IMR-90 (cell line): ENCODE results near the gene ENPEP. TPM values are rescaled to one million over a fixed set of nuclear protein-coding genes. Genes with fewer than 3 reads are reported as not detected.

Experiments
- ATAC-seq: fragments of 200-7000 bp; cut with Tn5 transposase; 2 replicates; pipeline ENCODE4 v1.9.1; 2020; ENCODE audit warnings: low read depth, mild to moderate bottlenecking, moderate library complexity
- BruUV-seq: library from RNA; stranded (reverse); fragments of 400-500 nt; replicated peaks from 2 replicates; lab custom pipeline; 2021; lab: Mats Ljungman, UMichigan
- CTCF ChIA-PET: fragments of 300-600 bp; formaldehyde crosslinking; extraction: SDS; loops from one replicate; lab custom pipeline; 2021; ENCODE audit warnings: antibody characterized with exemption; lab: Yijun Ruan, JAX
- POLR2A ChIA-PET: fragments of 300-600 bp; sonication (Branson Sonifier 250); formaldehyde crosslinking; loops from one replicate; lab custom pipeline; 2022; ENCODE audit warnings: antibody characterized with exemption; ENCODE audit not compliant: unreplicated experiment; lab: Charles Lee
- DNase-seq: peaks from one replicate; pipeline ENCODE4 v3.0.0; 2013
- H2AFZ ChIP-seq: replicated peaks from 2 replicates; pipeline ENCODE3; 2013; ENCODE audit warnings: low read length, mild to moderate bottlenecking; ENCODE audit not compliant: poor library complexity
- H2AK5ac ChIP-seq: 2 replicates; pipeline ENCODE4 v1.6.1; 2013; ENCODE audit warnings: low read depth, low read length, inconsistent platforms
- H2AK9ac ChIP-seq: replicated peaks from 2 replicates; pipeline ENCODE3; 2013; ENCODE audit warnings: mild to moderate bottlenecking, low read depth, low read length, moderate library complexity; ENCODE audit not compliant: poor library complexity
- H2BK120ac ChIP-seq: 2 replicates; pipeline ENCODE4 v1.6.1; 2013; ENCODE audit warnings: low read depth, low read length, inconsistent platforms
- H2BK15ac ChIP-seq: 3 replicates; pipeline ENCODE4 v1.6.1; 2013; ENCODE audit warnings: low read depth, low read length, inconsistent platforms
- H2BK20ac ChIP-seq: 2 replicates; pipeline ENCODE4 v1.6.1; 2013; ENCODE audit warnings: low read depth, mild to moderate bottlenecking, inconsistent platforms, low read length, moderate library complexity
- H2BK5ac ChIP-seq: 2 replicates; pipeline ENCODE4 v1.6.1; 2013; ENCODE audit warnings: mild to moderate bottlenecking, low read depth, low read length, inconsistent platforms; ENCODE audit not compliant: poor library complexity, severe bottlenecking
- H3K14ac ChIP-seq: replicated peaks from 2 replicates; pipeline ENCODE4 v1.6.1; 2013; ENCODE audit warnings: low read depth, low read length, inconsistent platforms
- H3K18ac ChIP-seq: 2 replicates; pipeline ENCODE4 v1.6.1; 2013; ENCODE audit warnings: low read depth, low read length, control low read depth
- H3K23ac ChIP-seq: 2 replicates; pipeline ENCODE4 v1.6.1; 2013; ENCODE audit warnings: low read depth, low read length, inconsistent platforms
- H3K27ac ChIP-seq: 2 replicates; pipeline ENCODE4 v1.5.1; 2013; ENCODE audit warnings: mild to moderate bottlenecking, control low read depth, low read length; ENCODE audit not compliant: insufficient read depth
- H3K27me3 ChIP-seq: 2 replicates; pipeline ENCODE4 v1.6.1; 2013; ENCODE audit warnings: low read length; ENCODE audit not compliant: control insufficient read depth, insufficient read depth
- H3K36me3 ChIP-seq: 2 replicates; pipeline ENCODE4 v1.6.1; 2013; ENCODE audit warnings: low read length, mixed read lengths; ENCODE audit not compliant: control insufficient read depth, insufficient read depth
- H3K4ac ChIP-seq: 2 replicates; pipeline ENCODE4 v1.6.1; 2013; ENCODE audit warnings: low read depth, low read length, inconsistent platforms
- H3K4me1 ChIP-seq: 2 replicates; pipeline ENCODE4 v1.6.1; 2013; ENCODE audit warnings: low read length, mixed read lengths; ENCODE audit not compliant: control insufficient read depth, insufficient read depth
- H3K4me2 ChIP-seq: 2 replicates; pipeline ENCODE4 v1.6.1; 2013; ENCODE audit warnings: low read depth, mild to moderate bottlenecking, control low read depth, low read length, moderate library complexity
- H3K4me3 ChIP-seq: 2 replicates; pipeline ENCODE4 v1.5.1; 2013; ENCODE audit warnings: low read depth, mild to moderate bottlenecking, control low read depth, low read length, moderate library complexity; ENCODE audit not compliant: insufficient read depth
- H3K56ac ChIP-seq: 2 replicates; pipeline ENCODE4 v1.6.1; 2013; ENCODE audit warnings: low read length, inconsistent platforms; ENCODE audit not compliant: insufficient read depth; ENCODE audit errors: extremely low read depth
- H3K79me1 ChIP-seq, 2 experiments: 2 replicates each; pipeline ENCODE4 v1.6.1; 2013; ENCODE audit warnings: low read length in 2 of 2, inconsistent platforms in 1 of 2, low read depth in 1 of 2
- H3K9ac ChIP-seq: 2 replicates; pipeline ENCODE4 v1.6.1; 2013; ENCODE audit warnings: low read depth, low read length, control low read depth
- H3K9me1 ChIP-seq: 2 replicates; pipeline ENCODE4 v1.6.1; 2013; ENCODE audit warnings: low read length, inconsistent platforms; ENCODE audit not compliant: insufficient read depth
- H3K9me3 ChIP-seq: 2 replicates; pipeline ENCODE4 v1.6.1; 2013; ENCODE audit warnings: low read length; ENCODE audit not compliant: control insufficient read depth, insufficient read depth
- H4K20me1 ChIP-seq: 2 replicates; pipeline ENCODE4 v1.6.1; 2013; ENCODE audit warnings: low read length, inconsistent platforms; ENCODE audit not compliant: insufficient read depth
- H4K5ac ChIP-seq: 2 replicates; pipeline ENCODE4 v1.6.1; 2013; ENCODE audit warnings: mild to moderate bottlenecking, low read depth, low read length, control low read depth
- H4K8ac ChIP-seq, 2 experiments: 2 replicates each; pipeline ENCODE4 v1.6.1; 2013; ENCODE audit warnings: low read depth in 2 of 2, low read length in 2 of 2, control low read depth in 1 of 2, inconsistent platforms in 1 of 2
- H4K91ac ChIP-seq: 2 replicates; pipeline ENCODE4 v1.6.1; 2013; ENCODE audit warnings: low read depth, low read length, inconsistent platforms; ENCODE audit not compliant: insufficient read depth
- BHLHE40 ChIP-seq: fragments of 150-350 bp; IDR thresholded peaks from 2 replicates; pipeline ENCODE4 v1.6.1; 2016; ENCODE audit warnings: mild to moderate bottlenecking, low read depth, low read length
- CEBPB ChIP-seq: IDR thresholded peaks from 2 replicates; pipeline ENCODE4 v1.6.1; 2012; ENCODE audit warnings: low read depth, low read length, improper control_type of control experiment
- CHD1 ChIP-seq: IDR thresholded peaks from 2 replicates; pipeline ENCODE4 v1.6.1; 2012; ENCODE audit warnings: low read depth, low read length, improper control_type of control experiment
- CTCF ChIP-seq: conservative IDR thresholded peaks from 2 replicates; pipeline ENCODE4 v1.5.1; 2012; ENCODE audit warnings: mild to moderate bottlenecking, low read depth, low read length, improper control_type of control experiment
- ELK1 ChIP-seq: fragments of 150-350 bp; IDR thresholded peaks from 2 replicates; pipeline ENCODE4 v1.6.1; 2016; ENCODE audit warnings: low read depth, mild to moderate bottlenecking, low read length, moderate library complexity, borderline replicate concordance
- FOS ChIP-seq: fragments of 150-350 bp; IDR thresholded peaks from 2 replicates; pipeline ENCODE4 v1.6.1; 2016; ENCODE audit warnings: low read depth, low read length
- MAFK ChIP-seq: IDR thresholded peaks from 2 replicates; pipeline ENCODE4 v1.6.1; 2012; ENCODE audit warnings: low read depth, low read length, improper control_type of control experiment
- MAZ ChIP-seq: IDR thresholded peaks from 2 replicates; pipeline ENCODE4 v1.6.1; 2012; ENCODE audit warnings: low read depth, mild to moderate bottlenecking, low read length, improper control_type of control experiment, moderate library complexity, borderline replicate concordance
- MXI1 ChIP-seq: IDR thresholded peaks from 2 replicates; pipeline ENCODE4 v1.6.1; 2012; ENCODE audit warnings: low read depth, mild to moderate bottlenecking, low read length, moderate library complexity, borderline replicate concordance
- NFE2L2 ChIP-seq: fragments of 150-350 bp; IDR thresholded peaks from 2 replicates; pipeline ENCODE4 v1.6.1; 2016; ENCODE audit warnings: low read depth, mild to moderate bottlenecking, low read length
- POLR2A ChIP-seq: IDR thresholded peaks from 2 replicates; pipeline ENCODE4 v1.6.1; 2012; ENCODE audit warnings: mild to moderate bottlenecking, low read depth, low read length
- RAD21 ChIP-seq: IDR thresholded peaks from 2 replicates; pipeline ENCODE4 v1.6.1; 2012; ENCODE audit warnings: low read length, improper control_type of control experiment
- RCOR1 ChIP-seq: IDR thresholded peaks from 2 replicates; pipeline ENCODE4 v1.6.1; 2012; ENCODE audit warnings: mild to moderate bottlenecking, low read length, improper control_type of control experiment; ENCODE audit not compliant: insufficient replicate concordance
- RFX5 ChIP-seq: IDR thresholded peaks from 2 replicates; pipeline ENCODE4 v1.8.0; 2012; ENCODE audit warnings: low read depth, mild to moderate bottlenecking, low read length, moderate library complexity
- SMC3 ChIP-seq: fragments of 150-350 bp; IDR thresholded peaks from 2 replicates; pipeline ENCODE4 v1.6.1; 2016; ENCODE audit warnings: low read depth, mild to moderate bottlenecking, antibody characterized with exemption, low read length, moderate library complexity
- USF2 ChIP-seq: fragments of 150-350 bp; IDR thresholded peaks from 2 replicates; pipeline ENCODE4 v1.6.1; 2017; ENCODE audit warnings: mild to moderate bottlenecking, antibody characterized with exemption, low read length, low read depth
- WGBS, 2 experiments: methylation state at CpG; one replicate each; pipeline versions ENCODE4 v1.1.5 to v1.1.7; 2013; ENCODE audit warnings: missing lambda C conversion rate in 2 of 2; ENCODE audit not compliant: insufficient read length in 1 of 2; ENCODE audit errors: extremely low coverage in 2 of 2; 5-methylcytosine and 5-hydroxymethylcytosine counted together
- dilution Hi-C: fragments of 300-500 bp; cut with HindIII; formaldehyde crosslinking; loops from one replicate; pipeline ENCODE4 v1.14.3; 2018; ENCODE audit warnings: low sequenced_read_pairs; ENCODE audit not compliant: unreplicated experiment
- in situ Hi-C: fragments of 300-500 bp; cut with MboI; formaldehyde crosslinking; loops from 3 replicates; pipeline ENCODE4 v1.14.3; 2019; ENCODE audit warnings: low sequenced_read_pairs, inconsistent platforms, mixed read lengths
- intact Hi-C: fragments of 100-400 bp; cut with micrococcal nuclease; formaldehyde crosslinking; loops from 2 replicates; pipeline ENCODE4 v1.10.0; 2022
- polyA plus RNA-seq, 3 experiments: library from polyadenylated mRNA; depleted of rRNA; stranded (reverse); fragments of >200 nt; gene quantifications; 2 replicates each; pipeline ENCODE4 v1.2.3, GENCODE V29; 2012; ENCODE audit warnings: low replicate concordance in 1 of 3
- total RNA-seq: library from RNA; depleted of rRNA; stranded (reverse); fragments of >200 nt; gene quantifications from 2 replicates; pipeline ENCODE4 v1.2.3, GENCODE V29; 2012

ENPEP gene
- total and polyA plus RNA-seq, 2 of the 4 experiments (the other 2 are of a cell fraction): 0.12 to 0.18 TPM

DNA sequence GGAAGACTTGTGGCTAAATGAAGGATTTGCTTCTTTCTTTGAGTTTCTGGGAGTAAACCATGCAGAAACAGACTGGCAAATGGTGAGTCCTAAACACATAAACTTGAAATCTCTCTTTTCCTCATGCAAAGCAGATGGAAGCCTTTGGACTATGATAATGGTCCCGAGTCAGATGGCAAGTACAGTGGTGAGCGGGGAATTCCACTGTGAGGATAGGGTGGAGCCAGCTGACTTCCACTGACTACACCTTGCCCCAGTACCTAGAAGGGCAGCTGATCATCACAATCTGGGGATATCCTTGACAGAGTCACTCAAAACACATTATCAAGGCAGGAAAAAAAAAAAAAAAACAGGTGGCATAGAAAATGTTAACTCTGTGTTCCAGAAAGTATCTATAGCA lies 34.3 kb downstream of the ENPEP start:
- H3K9ac ChIP-seq: no peak overlapping the region
- no peak overlapping the region for H4K91ac ChIP-seq
- no peak overlapping the region for H2AFZ ChIP-seq
- no peak overlapping the region for H2AK5ac ChIP-seq
- in situ Hi-C loops (loop anchor here (25.0 kb wide), 2 partner anchors 198 to 1098 kb away; no protein-coding TSS in a partner anchor), dilution Hi-C loops (no loop called here), intact Hi-C loops (loop anchor here (2.0 to 10.0 kb wide), 3 partner anchors 313 to 1085 kb away; partner anchors contain the start of gene ELOVL6)
- no peaks in the 10 kb centered on the region for H3K27me3 ChIP-seq
- no peaks in the 10 kb centered on the region for H3K79me1 ChIP-seq
- no peaks in the 10 kb centered on the region for H3K36me3 ChIP-seq
- H3K18ac ChIP-seq: no peak overlapping the region
- DNase-seq (no peak), ATAC-seq (no peak)
- H2AK9ac ChIP-seq: no peak overlapping the region
- H3K4me3 ChIP-seq: no peak overlapping the region
- H3K23ac ChIP-seq: no peak overlapping the region
- H3K4me2 ChIP-seq: no peak overlapping the region
- H4K20me1 ChIP-seq: no peaks in the 10 kb centered on the region
- TF ChIP-seq ELK1 (no peak), CEBPB (no peak), RFX5 (no peak), RAD21 (no peak), POLR2A (no peak), NFE2L2 (no peak), MAFK (no peak), SMC3 (no peak), FOS (no peak), RCOR1 (no peak), USF2 (no peak), BHLHE40 (no peak), CTCF (no peak), MAZ (no peak), CHD1 (no peak), MXI1 (no peak)
- no peaks in the 10 kb centered on the region for H3K4me1 ChIP-seq
- no peak overlapping the region for H3K27ac ChIP-seq
- no CpG with 5 or more reads among the region's 2 CpGs for WGBS, 2 experiments
- no TSS peak for BruUV-seq
- H3K56ac ChIP-seq: no peak overlapping the region
- no peak overlapping the region for H2BK120ac ChIP-seq
- no peak overlapping the region for H2BK15ac ChIP-seq
- H3K9me3 ChIP-seq: no peaks in the 10 kb centered on the region
- H3K9me1 ChIP-seq: no peaks in the 10 kb centered on the region
- ChIA-PET POLR2A (interaction anchor here (0.6 kb wide), 1 partner anchor 314 kb away, joined by 3 read pairs; no protein-coding TSS in a partner anchor), CTCF (interaction anchor here (0.5 to 6.7 kb wide), 11 partner anchors 8 to 532 kb away, joined by 3 to 52 read pairs (median 3); no protein-coding TSS in a partner anchor)
- H3K14ac ChIP-seq: no peak overlapping the region
- H3K4ac ChIP-seq: no peak overlapping the region
- H2BK5ac ChIP-seq: no peak overlapping the region
- H2BK20ac ChIP-seq: no peak overlapping the region
- no peak overlapping the region for H4K8ac ChIP-seq
- H4K5ac ChIP-seq: no peak overlapping the region
